ENCODE results near the gene ALDH2.

ALDH2 gene

GRCh38 chr12:111747333-111747732 lies 19.4 kb upstream of the ALDH2 start:
- FAIRE-seq (no peak), DNase-seq (ENCODE audit: insufficient read length, low spot score) (no peak)
- TF ChIP-seq SPI1 (IDR thresholded peaks at IDR 0.05; ENCODE audit: low read depth, low read length) (no peak), PAX5 (IDR thresholded peaks at IDR 0.05; ENCODE audit: insufficient read depth, low read length, severe bottlenecking) (no peak), TAF1 (IDR thresholded peaks at IDR 0.05; ENCODE audit: low read depth, low read length) (no peak), POLR2A (IDR thresholded peaks at IDR 0.05; ENCODE audit: low read depth, low read length) (no peak), POU2F2 (IDR thresholded peaks at IDR 0.05; ENCODE audit: low read depth, low read length) (no peak), POLR2AphosphoS5 (IDR thresholded peaks at IDR 0.05; ENCODE audit: low read depth, low read length) (no peak)

- no peak for DNase-seq (ENCODE audit: insufficient read length, low spot score)
- no peak for TF ChIP-seq POU2F2 (IDR thresholded peaks at IDR 0.05; ENCODE audit: low read depth, low read length)
- TF ChIP-seq PAX5 (IDR thresholded peaks at IDR 0.05; ENCODE audit: insufficient read depth, low read length, severe bottlenecking), result no peak
- no peak for TF ChIP-seq POLR2A (IDR thresholded peaks at IDR 0.05; ENCODE audit: low read depth, low read length)
- TF ChIP-seq TAF1 (IDR thresholded peaks at IDR 0.05; ENCODE audit: low read depth, low read length), result no peak
- TF ChIP-seq SPI1 (IDR thresholded peaks at IDR 0.05; ENCODE audit: low read depth, low read length), result no peak
- TF ChIP-seq POLR2AphosphoS5 (IDR thresholded peaks at IDR 0.05; ENCODE audit: low read depth, low read length), result no peak
- no peak for FAIRE-seq
Measured at GRCh38 chr12:111748151-111748672, 18.5 kb upstream of the ALDH2 start.

GRCh38 chr12:111748867-111749266 lies 17.9 kb upstream of the ALDH2 start:
- no peak for FAIRE-seq
- no peak for DNase-seq (ENCODE audit: insufficient read length, low spot score)
- TF ChIP-seq SPI1 (IDR thresholded peaks at IDR 0.05; ENCODE audit: low read depth, low read length) (no peak), POLR2A (IDR thresholded peaks at IDR 0.05; ENCODE audit: low read depth, low read length) (no peak), POLR2AphosphoS5 (IDR thresholded peaks at IDR 0.05; ENCODE audit: low read depth, low read length) (no peak), PAX5 (IDR thresholded peaks at IDR 0.05; ENCODE audit: insufficient read depth, low read length, severe bottlenecking) (no peak), POU2F2 (IDR thresholded peaks at IDR 0.05; ENCODE audit: low read depth, low read length) (no peak), TAF1 (IDR thresholded peaks at IDR 0.05; ENCODE audit: low read depth, low read length) (no peak)

GRCh38 chr12:111749391-111749790 lies 17.3 kb upstream of the ALDH2 start:
- no peak for TF ChIP-seq SPI1 (IDR thresholded peaks at IDR 0.05; ENCODE audit: low read depth, low read length)
- TF ChIP-seq POLR2A (IDR thresholded peaks at IDR 0.05; ENCODE audit: low read depth, low read length), result no peak
- no peak for TF ChIP-seq PAX5 (IDR thresholded peaks at IDR 0.05; ENCODE audit: insufficient read depth, low read length, severe bottlenecking)
- TF ChIP-seq POU2F2 (IDR thresholded peaks at IDR 0.05; ENCODE audit: low read depth, low read length), result no peak
- TF ChIP-seq POLR2AphosphoS5 (IDR thresholded peaks at IDR 0.05; ENCODE audit: low read depth, low read length), result no peak
- TF ChIP-seq TAF1 (IDR thresholded peaks at IDR 0.05; ENCODE audit: low read depth, low read length), result no peak
- FAIRE-seq (no peak), DNase-seq (ENCODE audit: insufficient read length, low spot score) (no peak)

GRCh38 chr12:111753144-111753881 lies 13.4 kb upstream of the ALDH2 start:
- peak; percentile 93 for FAIRE-seq
- TF ChIP-seq POU2F2 (IDR thresholded peaks at IDR 0.05; ENCODE audit: low read depth, low read length) (no peak), POLR2A (IDR thresholded peaks at IDR 0.05; ENCODE audit: low read depth, low read length) (no peak), PAX5 (IDR thresholded peaks at IDR 0.05; ENCODE audit: insufficient read depth, low read length, severe bottlenecking) (no peak), SPI1 (IDR thresholded peaks at IDR 0.05; ENCODE audit: low read depth, low read length) (no peak)
- DNase-seq (ENCODE audit: insufficient read length, low spot score), result peak; percentile 54

- TF ChIP-seq PAX5 (IDR thresholded peaks at IDR 0.05; ENCODE audit: insufficient read depth, low read length, severe bottlenecking), result no peak
- TF ChIP-seq TAF1 (IDR thresholded peaks at IDR 0.05; ENCODE audit: low read depth, low read length), result no peak
- TF ChIP-seq POU2F2 (IDR thresholded peaks at IDR 0.05; ENCODE audit: low read depth, low read length), result no peak
- no peak for TF ChIP-seq SPI1 (IDR thresholded peaks at IDR 0.05; ENCODE audit: low read depth, low read length)
- no peak for TF ChIP-seq POLR2A (IDR thresholded peaks at IDR 0.05; ENCODE audit: low read depth, low read length)
- TF ChIP-seq POLR2AphosphoS5 (IDR thresholded peaks at IDR 0.05; ENCODE audit: low read depth, low read length), result no peak
- no peak for FAIRE-seq
- DNase-seq (ENCODE audit: insufficient read length, low spot score), result no peak
Measured at GRCh38 chr12:111754671-111755070, 12.1 kb upstream of the ALDH2 start.

GRCh38 chr12:111756196-111756595 lies 10.5 kb upstream of the ALDH2 start:
- FAIRE-seq (no peak), DNase-seq (ENCODE audit: insufficient read length, low spot score) (no peak)
- TF ChIP-seq TAF1 (IDR thresholded peaks at IDR 0.05; ENCODE audit: low read depth, low read length) (no peak), POLR2A (IDR thresholded peaks at IDR 0.05; ENCODE audit: low read depth, low read length) (no peak), POLR2AphosphoS5 (IDR thresholded peaks at IDR 0.05; ENCODE audit: low read depth, low read length) (no peak), POU2F2 (IDR thresholded peaks at IDR 0.05; ENCODE audit: low read depth, low read length) (no peak), PAX5 (IDR thresholded peaks at IDR 0.05; ENCODE audit: insufficient read depth, low read length, severe bottlenecking) (no peak), SPI1 (IDR thresholded peaks at IDR 0.05; ENCODE audit: low read depth, low read length) (no peak)

- TF ChIP-seq SPI1 (IDR thresholded peaks at IDR 0.05; ENCODE audit: low read depth, low read length) (no peak), PAX5 (IDR thresholded peaks at IDR 0.05; ENCODE audit: insufficient read depth, low read length, severe bottlenecking) (no peak), POU2F2 (IDR thresholded peaks at IDR 0.05; ENCODE audit: low read depth, low read length) (no peak), POLR2A (IDR thresholded peaks at IDR 0.05; ENCODE audit: low read depth, low read length) (no peak), POLR2AphosphoS5 (IDR thresholded peaks at IDR 0.05; ENCODE audit: low read depth, low read length) (no peak), TAF1 (IDR thresholded peaks at IDR 0.05; ENCODE audit: low read depth, low read length) (no peak)
- DNase-seq (ENCODE audit: insufficient read length, low spot score), result no peak
- no peak for FAIRE-seq
Measured at GRCh38 chr12:111756681-111757080, 10.1 kb upstream of the ALDH2 start.

GRCh38 chr12:111757361-111758119 lies 9.2 kb upstream of the ALDH2 start:
- TF ChIP-seq SPI1 (IDR thresholded peaks at IDR 0.05; ENCODE audit: low read depth, low read length) (peak; percentile 96), TAF1 (IDR thresholded peaks at IDR 0.05; ENCODE audit: low read depth, low read length) (no peak)
- FAIRE-seq (peak; percentile 86), DNase-seq (ENCODE audit: insufficient read length, low spot score) (peak; percentile 52)

Data from GM12891 (cell line).